Measurements from ENCODE around the gene MICALL2.

The MICALL2 gene

GRCh38 chr7:1433128-1433920, 25.9 kb downstream of the MICALL2 start:
- no peak for DNase-seq (ENCODE audit: low read depth)

- DNase-seq (ENCODE audit: low read depth) = peak; percentile 64
Measured at GRCh38 chr7:1432411-1433082, 26.7 kb downstream of the MICALL2 start.

- DNase-seq (ENCODE audit: low read depth) = no peak
Measured at GRCh38 chr7:1431634-1432380, 27.5 kb downstream of the MICALL2 start.

GRCh38 chr7:1431226-1431625, 28.0 kb downstream of the MICALL2 start:
- no peak for DNase-seq (ENCODE audit: low read depth)

- DNase-seq (ENCODE audit: low read depth) = no peak
Measured at GRCh38 chr7:1430056-1430845, 29.0 kb downstream of the MICALL2 start.

- DNase-seq (ENCODE audit: low read depth) = no peak
Measured at GRCh38 chr7:1428941-1429501, 30.2 kb downstream of the MICALL2 start.

- DNase-seq (ENCODE audit: low read depth) = no peak
Measured at GRCh38 chr7:1427064-1427657, 32.1 kb downstream of the MICALL2 start.

GRCh38 chr7:1426474-1426873, 32.8 kb downstream of the MICALL2 start:
- no peak for DNase-seq (ENCODE audit: low read depth)

GRCh38 chr7:1425292-1426136, 33.8 kb downstream of the MICALL2 start:
- DNase-seq (ENCODE audit: low read depth) = no peak

GRCh38 chr7:1424041-1424440, 35.2 kb downstream of the MICALL2 start:
- DNase-seq (ENCODE audit: low read depth) = no peak

GRCh38 chr7:1423264-1423811, 35.9 kb downstream of the MICALL2 start:
- no peak for DNase-seq (ENCODE audit: low read depth)

GRCh38 chr7:1422512-1423263, 36.6 kb downstream of the MICALL2 start:
- DNase-seq (ENCODE audit: low read depth) = no peak

- DNase-seq (ENCODE audit: low read depth) = no peak
Measured at GRCh38 chr7:1421946-1422345, 37.3 kb downstream of the MICALL2 start.

- no peak for DNase-seq (ENCODE audit: low read depth)
Measured at GRCh38 chr7:1421020-1421790, 38.1 kb downstream of the MICALL2 start.

- DNase-seq (ENCODE audit: low read depth) = no peak
Measured at GRCh38 chr7:1419688-1420087, 39.6 kb downstream of the MICALL2 start.

GRCh38 chr7:1419310-1419634, 40.0 kb downstream of the MICALL2 start:
- DNase-seq (ENCODE audit: low read depth) = no peak

- no peak for DNase-seq (ENCODE audit: low read depth)
Measured at GRCh38 chr7:1418505-1419309, 40.6 kb downstream of the MICALL2 start.

All from activated T-helper 1 cell treated with Interleukin-2 at 50 U/mL for 16 hours (primary cell).